Breast epithelium (tissue), 3 donors: ENCODE results near the gene BRD7.

Experiments
- CTCF ChIP-seq, 3 donors: fragments of 450-650 bp; IDR thresholded peaks; one replicate each; pipeline ENCODE4 v1.5.1; 2016 to 2017; ENCODE audit warnings: antibody characterized with exemption in 3 of 3, mild to moderate bottlenecking in 3 of 3, moderate library complexity in 3 of 3
- POLR2A ChIP-seq: fragments of 450-650 bp; IDR thresholded peaks from one replicate; pipeline ENCODE4 v1.6.1; 2016; ENCODE audit warnings: antibody characterized with exemption, mild to moderate bottlenecking, moderate library complexity
- POLR2AphosphoS5 ChIP-seq, 3 donors: sonication (generic); formaldehyde crosslinking; IDR thresholded peaks; one replicate each; pipeline ENCODE4 v1.6.1; 2017; ENCODE audit warnings: antibody characterized with exemption in 3 of 3

- TF ChIP-seq CTCF (IDR thresholded peaks at IDR 0.05): no peak
- TF ChIP-seq POLR2A: no peak
- TF ChIP-seq POLR2AphosphoS5 (IDR thresholded peaks at IDR 0.05): no peak
These were observed 101.6 kb downstream of the BRD7 start for GRCh38 chr16:50267151-50267631.
